GM18508 (cell line): ENCODE results near the gene ZSCAN25.
"Not testable (repeated sequence)": the region's sequence is repeated elsewhere in the genome, so short reads cannot be mapped to it uniquely, and the experiment has no call there.

Experiments
- ATAC-seq: cut with Tn5 transposase; IDR thresholded peaks from one replicate; pipeline ENCODE4 v1.9.1; 2021; ENCODE audit warnings: moderate number of reproducible peaks; ENCODE audit not compliant: insufficient read depth, unreplicated experiment

The ZSCAN25 gene

GRCh38 chr7:99615989-99616358 is 772 bp upstream of the ZSCAN25 start:
- ATAC-seq = no peak

GRCh38 chr7:99617192-99617781 is 541 bp downstream of the ZSCAN25 start:
- no peak for ATAC-seq

- ATAC-seq = no peak
Observed at GRCh38 chr7:99618726-99619125, 2.0 kb downstream of the ZSCAN25 start.

- ATAC-seq = no peak
Observed at GRCh38 chr7:99619571-99620130, 2.9 kb downstream of the ZSCAN25 start.

GRCh38 chr7:99621271-99621670 is 4.5 kb downstream of the ZSCAN25 start:
- ATAC-seq = no peak

- ATAC-seq = no peak
Observed at GRCh38 chr7:99622596-99622995, 5.8 kb downstream of the ZSCAN25 start.

DNA sequence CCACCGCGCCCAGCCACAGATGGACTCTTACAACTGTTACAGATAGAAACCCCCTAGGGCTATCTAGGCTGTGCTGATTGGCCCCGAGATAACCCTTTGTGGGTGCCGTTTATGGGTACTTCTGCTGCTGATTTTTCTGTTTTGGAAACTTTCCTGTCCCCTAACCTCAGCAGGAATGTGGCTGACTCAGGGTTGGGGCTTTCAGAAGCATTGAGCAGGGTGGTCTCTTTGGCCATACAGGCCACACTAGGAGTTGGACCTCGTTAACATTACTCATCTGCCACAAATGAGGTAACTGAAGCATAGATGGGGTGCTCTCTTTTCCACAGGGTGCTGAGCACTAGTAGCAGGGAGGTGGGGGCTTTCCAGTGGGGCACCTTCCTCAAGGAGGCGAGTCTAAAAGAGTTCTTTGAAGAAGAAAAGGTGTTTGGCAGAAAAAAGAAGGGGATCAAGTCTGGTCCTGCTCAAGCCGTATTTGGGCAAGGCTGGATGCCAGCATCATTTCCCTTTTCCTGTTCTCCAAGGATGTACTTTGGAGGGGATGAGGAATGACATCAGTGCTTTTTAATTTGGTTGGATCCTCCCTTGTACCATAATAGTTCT is 6.4 kb downstream of the ZSCAN25 start:
- ATAC-seq = no peak

GRCh38 chr7:99623702-99624447 is 7.1 kb downstream of the ZSCAN25 start:
- no peak for ATAC-seq

- ATAC-seq = no peak
Observed at GRCh38 chr7:99624484-99624883, 7.7 kb downstream of the ZSCAN25 start.

GRCh38 chr7:99625321-99625720 is 8.6 kb downstream of the ZSCAN25 start:
- no peak for ATAC-seq

DNA sequence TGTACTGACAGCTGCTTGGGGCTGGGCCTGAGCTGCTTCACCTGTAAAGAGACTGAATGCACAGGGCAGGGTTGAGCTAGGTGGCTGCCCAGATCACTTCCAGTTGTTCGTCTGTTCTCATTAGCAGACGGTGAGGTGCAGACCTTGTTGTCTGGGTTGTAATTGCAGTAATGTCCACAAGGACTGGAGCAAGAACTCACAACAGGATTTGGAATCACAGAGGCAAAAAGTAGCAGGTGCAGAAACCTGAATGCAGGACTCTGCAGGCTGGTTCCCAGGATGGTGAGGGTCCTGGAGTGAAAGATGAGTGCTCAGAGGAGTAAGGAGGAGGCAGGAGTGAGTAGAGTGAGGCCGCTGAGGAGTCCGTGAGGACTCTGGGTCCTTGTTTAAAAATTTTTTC is 9.2 kb downstream of the ZSCAN25 start:
- ATAC-seq = no peak

DNA sequence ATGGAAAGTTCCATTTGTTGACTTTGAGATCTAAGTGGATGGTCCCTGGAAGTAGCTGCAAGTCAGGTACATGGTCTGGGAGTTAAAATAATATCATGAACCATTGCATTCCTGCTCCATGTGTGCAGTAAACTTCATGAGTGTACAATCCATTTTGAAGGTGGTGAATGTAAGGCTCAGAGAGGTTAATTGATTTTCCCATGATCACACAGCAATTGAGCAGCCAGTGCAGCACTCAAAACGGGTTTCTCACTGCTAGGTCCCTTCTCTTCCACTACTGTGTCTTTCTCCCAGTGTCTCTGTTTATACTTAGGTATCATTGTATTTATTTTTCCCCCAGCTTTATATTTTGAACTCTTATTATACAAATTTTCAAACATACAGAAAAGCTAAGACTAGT is 9.9 kb downstream of the ZSCAN25 start:
- no peak for ATAC-seq

DNA sequence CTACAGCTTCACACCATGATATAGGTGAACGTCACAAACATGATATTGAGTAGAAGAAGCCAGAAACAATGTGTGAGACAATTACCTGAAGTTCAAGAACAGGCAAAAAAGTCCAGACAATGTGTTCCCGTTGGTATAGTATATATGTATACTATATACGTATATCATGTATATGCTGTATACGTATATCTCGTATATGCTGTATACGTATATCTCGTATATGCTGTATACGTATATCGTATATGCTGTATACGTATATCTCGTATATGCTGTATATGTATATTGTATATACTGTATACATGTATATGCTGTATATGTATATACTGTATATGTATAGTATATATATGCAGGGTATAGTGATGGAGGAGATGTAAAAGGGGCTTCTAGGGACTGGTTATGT is 10.8 kb downstream of the ZSCAN25 start:
- ATAC-seq = no peak

GRCh38 chr7:99628471-99629465 is 12.0 kb downstream of the ZSCAN25 start:
- no peak for ATAC-seq

DNA sequence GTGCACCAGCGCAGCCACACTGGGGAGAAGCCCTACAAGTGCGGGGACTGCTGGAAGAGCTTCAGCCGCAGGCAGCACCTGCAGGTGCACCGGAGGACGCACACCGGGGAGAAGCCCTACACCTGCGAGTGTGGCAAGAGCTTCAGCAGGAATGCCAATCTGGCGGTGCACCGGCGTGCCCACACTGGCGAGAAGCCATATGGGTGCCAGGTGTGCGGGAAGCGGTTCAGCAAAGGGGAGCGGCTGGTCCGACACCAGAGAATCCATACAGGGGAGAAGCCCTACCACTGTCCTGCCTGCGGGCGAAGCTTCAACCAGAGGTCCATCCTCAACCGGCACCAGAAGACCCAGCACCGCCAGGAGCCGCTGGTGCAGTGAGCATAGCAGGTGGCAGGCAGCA is 12.9 kb downstream of the ZSCAN25 start:
- no peak for ATAC-seq

GRCh38 chr7:99631295-99632109 is 14.8 kb downstream of the ZSCAN25 start:
- no peak for ATAC-seq

DNA sequence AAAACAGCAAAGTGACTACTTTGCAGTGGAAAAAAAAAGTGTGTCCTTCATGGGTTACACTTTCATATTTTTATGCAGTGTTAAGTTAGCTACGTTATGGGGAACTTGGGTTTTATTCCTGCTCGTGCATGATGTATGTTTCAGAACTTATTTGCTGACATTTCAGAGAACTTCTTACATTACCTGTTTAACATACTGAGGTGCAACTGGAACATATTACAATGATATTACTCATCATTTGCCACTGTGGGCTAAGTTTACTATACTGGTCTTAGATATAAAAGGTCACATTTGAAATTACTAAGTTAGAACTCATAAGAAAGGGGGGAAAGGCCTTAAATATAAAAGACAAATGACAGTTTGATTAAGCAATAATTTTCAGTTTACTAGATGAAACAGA is 20.7 kb downstream of the ZSCAN25 start:
- ATAC-seq = not testable (repeated sequence)

DNA sequence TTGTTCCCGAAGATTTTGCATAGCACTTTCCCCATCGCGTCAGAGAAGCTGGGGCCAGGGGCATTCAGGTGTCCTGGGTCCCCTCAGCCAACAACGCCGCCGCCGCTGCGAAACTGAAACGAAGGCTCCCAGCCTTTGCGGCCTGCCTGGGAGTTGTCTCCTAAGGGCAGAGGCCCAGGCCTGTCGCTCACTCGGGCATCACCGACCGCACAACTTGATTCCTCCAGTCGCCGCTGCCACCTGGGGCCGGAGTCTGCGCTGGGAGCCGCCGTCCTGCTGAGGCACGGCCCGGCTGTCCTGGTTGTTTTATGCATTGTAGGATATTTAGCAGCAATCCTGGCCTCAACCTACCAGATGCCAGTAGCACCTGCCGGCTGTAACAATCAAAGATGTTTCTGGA is 22.0 kb downstream of the ZSCAN25 start:
- ATAC-seq = no peak

- ATAC-seq = no peak
Observed at GRCh38 chr7:99639267-99639666, 22.5 kb downstream of the ZSCAN25 start.

- no peak for ATAC-seq
Observed at GRCh38 chr7:99642027-99642426, 25.3 kb downstream of the ZSCAN25 start.
